Measurements from ENCODE around the gene MAGEA4. TPM values are rescaled to one million over a fixed set of nuclear protein-coding genes. Genes with fewer than 3 reads are reported as not detected.

Gene MAGEA4
- total RNA-seq, 1 experiment from 2014 or later = not detected

DNA sequence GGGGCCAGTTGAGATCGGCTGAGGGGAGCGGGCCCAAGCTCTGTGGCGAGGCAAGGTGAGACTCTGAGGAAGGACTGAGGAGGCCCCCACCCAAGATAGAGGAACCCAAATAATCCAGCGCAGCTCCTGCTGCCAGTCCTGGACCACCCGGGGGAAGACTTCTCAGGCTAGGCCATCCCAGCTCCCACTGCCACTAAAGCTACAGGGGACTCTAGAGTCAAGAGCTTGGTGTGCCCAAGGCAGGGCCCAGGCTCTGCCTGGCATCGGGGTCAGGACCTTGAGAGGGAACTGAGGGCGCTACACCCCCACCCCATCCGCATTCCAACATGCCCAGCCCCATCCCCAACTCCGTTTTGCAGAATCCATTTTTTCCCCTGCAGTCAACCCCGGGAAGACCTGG is 8.6 kb downstream of the MAGEA4 start:
- no peak for DNase-seq (ENCODE audit: low read depth)
- in situ Hi-C loops (cut with HindIII; ENCODE audit: low pct_unique_long_range_greater_than_20kb, low sequenced_read_pairs) = no loop called here

DNA sequence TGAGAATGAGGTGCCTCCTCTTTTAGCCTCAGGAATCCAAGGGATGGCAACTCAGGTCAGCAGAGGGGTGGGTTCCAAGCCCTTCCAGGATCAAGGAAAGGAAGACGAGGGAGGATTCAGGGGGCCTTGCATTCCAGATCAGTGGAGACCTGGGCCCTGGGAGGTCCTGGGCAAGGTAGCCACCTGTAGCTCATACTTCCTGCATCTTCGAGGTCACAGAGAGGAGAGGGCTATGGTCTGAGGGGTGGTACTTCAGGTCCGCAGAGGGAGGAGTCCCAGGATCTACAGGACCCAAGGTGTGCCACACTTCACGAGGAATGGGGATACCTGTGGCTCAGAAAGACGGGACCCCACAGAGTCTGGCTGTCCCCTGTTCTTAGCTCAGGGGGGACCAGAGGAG is 9.2 kb downstream of the MAGEA4 start:
- in situ Hi-C loops (cut with HindIII; ENCODE audit: low pct_unique_long_range_greater_than_20kb, low sequenced_read_pairs) = no loop called here
- no peak for DNase-seq (ENCODE audit: low read depth)

DNA sequence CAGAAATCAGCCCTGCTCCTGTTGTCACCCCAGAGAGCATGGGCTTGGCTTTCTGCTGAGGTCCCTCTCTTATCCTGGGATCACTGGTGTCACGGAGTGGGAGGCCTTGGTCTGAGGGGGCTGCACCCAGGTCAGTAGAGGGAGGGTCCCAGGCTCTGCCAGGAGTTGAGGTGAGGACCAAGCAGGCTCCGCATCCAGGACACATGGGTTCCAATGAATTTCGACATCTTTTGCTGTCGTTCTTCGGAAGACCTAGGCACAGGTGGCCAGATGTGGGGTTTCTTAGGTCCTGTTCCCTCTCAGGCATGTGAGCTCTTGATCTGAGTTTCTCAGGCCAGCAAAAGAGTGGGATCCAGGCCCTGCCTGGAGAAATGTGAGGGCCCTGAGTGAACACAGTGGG is 10.0 kb downstream of the MAGEA4 start:
- no peak for DNase-seq (ENCODE audit: low read depth)
- in situ Hi-C loops (cut with HindIII; ENCODE audit: low pct_unique_long_range_greater_than_20kb, low sequenced_read_pairs) = no loop called here

- in situ Hi-C loops (cut with HindIII; ENCODE audit: low pct_unique_long_range_greater_than_20kb, low sequenced_read_pairs) = no loop called here
- DNase-seq (ENCODE audit: low read depth) = no peak
Observed at GRCh38 chrX:151923648-151924047, 11.0 kb downstream of the MAGEA4 start.

- in situ Hi-C loops (cut with HindIII; ENCODE audit: low pct_unique_long_range_greater_than_20kb, low sequenced_read_pairs) = no loop called here
- DNase-seq (ENCODE audit: low read depth) = no peak
Observed at GRCh38 chrX:151929126-151929525, 16.4 kb downstream of the MAGEA4 start.

DNA sequence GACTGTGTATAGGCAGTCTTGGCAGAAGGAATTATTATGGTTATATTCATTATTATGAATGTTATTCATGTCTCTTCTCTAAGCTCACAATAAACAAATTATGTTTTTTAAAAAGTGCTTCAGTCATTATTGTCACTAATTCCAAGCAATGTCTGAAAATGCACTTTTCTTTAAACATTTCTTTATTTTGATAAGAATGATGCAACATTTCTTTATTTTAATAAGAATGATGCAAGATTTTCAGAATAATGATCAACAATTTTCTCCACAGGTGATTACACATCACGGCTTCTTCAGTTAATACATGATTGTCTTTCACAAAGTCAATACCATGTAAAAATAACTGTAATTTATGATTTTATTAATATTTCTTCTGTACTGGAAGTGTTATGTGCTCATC is 22.7 kb downstream of the MAGEA4 start:
- DNase-seq (ENCODE audit: low read depth) = no peak
- in situ Hi-C loops (cut with HindIII; ENCODE audit: low pct_unique_long_range_greater_than_20kb, low sequenced_read_pairs) = no loop called here

DNA sequence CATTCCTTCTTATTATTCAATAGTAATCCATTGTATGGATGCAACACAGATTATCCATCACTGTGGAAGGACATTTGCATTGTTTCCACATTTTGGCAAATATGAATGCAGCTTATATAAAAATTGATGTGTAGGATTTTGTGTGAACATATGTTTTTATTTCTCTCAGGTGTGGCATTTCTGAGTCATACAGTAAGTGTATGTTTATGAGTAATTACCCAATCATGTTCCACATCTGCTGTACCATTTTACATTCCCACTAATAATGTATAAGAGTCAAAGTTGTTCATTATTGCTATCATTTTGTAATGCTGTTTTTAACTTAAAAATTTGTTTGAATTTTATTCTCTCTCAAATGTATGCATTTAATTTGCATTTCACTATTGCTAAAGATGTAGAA is 25.5 kb downstream of the MAGEA4 start:
- in situ Hi-C loops (cut with HindIII; ENCODE audit: low pct_unique_long_range_greater_than_20kb, low sequenced_read_pairs) = no loop called here
- no peak for DNase-seq (ENCODE audit: low read depth)

DNA sequence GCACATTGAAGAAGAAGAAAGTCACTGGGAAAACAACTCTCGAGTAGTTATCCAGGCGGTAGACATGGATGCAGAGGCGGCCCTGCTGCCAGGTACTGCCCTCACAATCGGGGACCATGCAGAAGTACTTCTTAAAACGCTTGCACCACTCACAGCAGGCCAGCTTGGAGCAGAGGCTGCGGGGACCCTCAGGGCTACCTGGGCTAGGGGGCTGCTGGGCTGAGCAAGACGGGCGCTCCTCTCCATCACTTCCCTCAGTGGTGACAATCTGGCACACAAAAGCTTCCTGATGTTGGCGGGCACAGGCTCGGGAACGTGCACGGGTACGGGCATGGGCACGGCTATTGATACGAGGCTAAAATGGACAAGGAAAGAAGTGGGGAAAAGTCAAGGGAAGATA is 42.0 kb downstream of the MAGEA4 start:
- no peak for DNase-seq (ENCODE audit: low read depth)
- in situ Hi-C loops (cut with HindIII; ENCODE audit: low pct_unique_long_range_greater_than_20kb, low sequenced_read_pairs) = no loop called here

DNA sequence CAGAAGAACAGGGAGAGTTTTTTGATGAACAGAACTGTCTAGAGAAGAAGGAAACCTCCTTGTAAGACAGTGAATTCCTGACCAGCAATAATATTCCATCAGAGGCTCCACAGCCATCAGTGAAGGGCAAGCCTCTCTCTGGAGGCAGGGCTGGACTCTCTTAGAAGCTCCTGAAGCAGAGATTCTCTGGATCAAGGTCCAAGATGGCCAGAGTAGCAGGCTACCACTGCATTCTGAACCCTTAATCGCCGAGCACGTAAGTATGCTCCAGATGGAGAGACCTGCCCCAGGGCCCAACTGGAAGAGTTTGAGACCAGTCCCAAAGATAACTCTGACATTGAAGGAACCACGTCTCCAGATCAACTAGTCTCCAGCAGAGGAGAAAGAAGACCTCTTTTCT is 45.4 kb downstream of the MAGEA4 start:
- in situ Hi-C loops (cut with HindIII; ENCODE audit: low pct_unique_long_range_greater_than_20kb, low sequenced_read_pairs) = no loop called here
- no peak for DNase-seq (ENCODE audit: low read depth)

DNA sequence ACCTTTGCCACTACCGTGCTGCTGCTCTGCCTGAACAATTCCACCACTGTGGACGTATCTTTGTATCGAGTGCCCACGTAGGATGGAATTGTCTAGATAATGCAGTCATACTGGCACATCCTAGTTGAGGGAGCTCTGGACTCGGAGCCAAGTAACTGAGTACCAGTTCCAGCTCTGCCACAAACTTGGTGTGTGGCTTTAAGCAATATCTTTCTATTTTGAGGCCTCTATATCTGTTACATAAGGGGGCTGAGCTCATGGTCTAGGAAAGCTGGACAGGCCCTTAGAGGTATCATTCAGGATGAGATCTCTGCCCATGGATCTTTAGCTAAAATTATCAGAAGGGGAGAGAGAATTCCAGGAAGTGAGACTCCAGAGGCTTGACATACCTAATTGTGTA is 49.3 kb downstream of the MAGEA4 start:
- in situ Hi-C loops (cut with HindIII; ENCODE audit: low pct_unique_long_range_greater_than_20kb, low sequenced_read_pairs) = no loop called here
- no peak for DNase-seq (ENCODE audit: low read depth)

GRCh38 chrX:151966236-151966635 is 53.5 kb downstream of the MAGEA4 start:
- in situ Hi-C loops (cut with HindIII; ENCODE audit: low pct_unique_long_range_greater_than_20kb, low sequenced_read_pairs) = no loop called here
- DNase-seq (ENCODE audit: low read depth) = no peak

- DNase-seq (ENCODE audit: low read depth) = no peak
- in situ Hi-C loops (cut with HindIII; ENCODE audit: low pct_unique_long_range_greater_than_20kb, low sequenced_read_pairs) = no loop called here
Observed at GRCh38 chrX:151970027-151970426, 57.3 kb downstream of the MAGEA4 start.

DNA sequence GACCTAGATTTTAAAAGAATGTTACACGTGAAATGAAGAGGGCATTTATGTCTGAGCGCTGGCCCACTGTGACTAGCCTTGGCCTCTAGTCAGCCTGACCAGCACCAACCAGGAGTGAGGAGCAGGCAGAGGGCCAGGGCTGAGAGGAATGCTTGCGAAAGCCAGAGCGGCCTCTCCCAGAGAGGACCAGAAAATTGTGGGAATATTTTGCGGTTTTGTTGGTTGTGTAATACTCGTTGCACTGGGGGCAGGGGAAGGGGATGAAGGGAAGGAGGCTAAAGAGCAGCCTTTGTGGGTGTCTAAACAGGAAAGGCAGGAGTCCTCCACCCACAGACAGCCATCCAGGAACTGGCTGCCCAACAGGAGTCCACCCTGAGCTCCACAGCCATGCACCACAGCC is 58.0 kb downstream of the MAGEA4 start:
- in situ Hi-C loops (cut with HindIII; ENCODE audit: low pct_unique_long_range_greater_than_20kb, low sequenced_read_pairs) = no loop called here
- DNase-seq (ENCODE audit: low read depth) = peak; percentile 40

GRCh38 chrX:151973060-151973661 is 60.5 kb downstream of the MAGEA4 start:
- DNase-seq (ENCODE audit: low read depth) = no peak
- in situ Hi-C loops (cut with HindIII; ENCODE audit: low pct_unique_long_range_greater_than_20kb, low sequenced_read_pairs) = no loop called here

DNA sequence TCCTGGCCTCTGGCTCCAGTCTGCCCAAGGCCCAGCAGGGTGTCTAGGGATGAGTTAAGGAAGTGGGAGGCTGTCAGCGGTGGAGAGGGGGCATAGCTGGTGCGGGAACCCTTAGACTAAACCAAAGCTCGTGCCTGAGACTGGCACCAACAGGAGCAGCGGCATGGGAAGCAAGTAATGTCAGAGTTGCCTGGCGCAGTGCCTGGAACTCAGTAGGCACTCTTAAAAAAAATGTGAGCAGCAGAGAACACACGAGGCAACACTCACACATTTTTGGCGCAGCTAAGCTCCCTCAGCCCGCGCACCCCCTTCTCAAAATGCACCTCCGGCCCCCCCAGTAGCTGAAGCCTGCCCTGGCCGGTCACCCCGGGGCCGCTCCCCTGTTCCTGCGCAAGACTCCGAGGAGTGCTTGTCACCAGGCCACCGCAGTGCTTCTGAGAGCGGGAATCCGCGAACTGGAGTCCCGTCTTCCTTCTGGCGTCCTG is 61.2 kb downstream of the MAGEA4 start:
- in situ Hi-C loops (cut with HindIII; ENCODE audit: low pct_unique_long_range_greater_than_20kb, low sequenced_read_pairs) = no loop called here
- DNase-seq (ENCODE audit: low read depth) = no peak

Other genes starting within 250 kb of the MAGEA4 start
- gene PRRG3, start 217.4 kb upstream of the MAGEA4 start, total RNA-seq (2014; rRNA removed; shearing (Covaris generic); ENCODE audit: low replicate concordance) = not detected in 2 replicates
- not detected in 2 replicates for gene FATE1, start 196.9 kb upstream of the MAGEA4 start, total RNA-seq (2014; rRNA removed; shearing (Covaris generic); ENCODE audit: low replicate concordance)
- gene CNGA2, start 178.1 kb upstream of the MAGEA4 start, total RNA-seq (2014; rRNA removed; shearing (Covaris generic); ENCODE audit: low replicate concordance) = not detected in 2 replicates
- 4.0 and 6.0 TPM in 2 replicates for gene GABRE, start 61.8 kb downstream of the MAGEA4 start, total RNA-seq (2014; rRNA removed; shearing (Covaris generic); ENCODE audit: low replicate concordance)
- gene MAGEA10, start 225.7 kb downstream of the MAGEA4 start, total RNA-seq (2014; rRNA removed; shearing (Covaris generic); ENCODE audit: low replicate concordance) = not detected in 2 replicates

Data from Caki2 (cell line).